ENCODE results near the gene SLC6A9. TPM values are rescaled to one million over a fixed set of nuclear protein-coding genes. Genes with fewer than 3 reads are reported as not detected.

Gene SLC6A9
- total RNA-seq, 1 experiment from 2014 or later = 12.8 TPM

DNA sequence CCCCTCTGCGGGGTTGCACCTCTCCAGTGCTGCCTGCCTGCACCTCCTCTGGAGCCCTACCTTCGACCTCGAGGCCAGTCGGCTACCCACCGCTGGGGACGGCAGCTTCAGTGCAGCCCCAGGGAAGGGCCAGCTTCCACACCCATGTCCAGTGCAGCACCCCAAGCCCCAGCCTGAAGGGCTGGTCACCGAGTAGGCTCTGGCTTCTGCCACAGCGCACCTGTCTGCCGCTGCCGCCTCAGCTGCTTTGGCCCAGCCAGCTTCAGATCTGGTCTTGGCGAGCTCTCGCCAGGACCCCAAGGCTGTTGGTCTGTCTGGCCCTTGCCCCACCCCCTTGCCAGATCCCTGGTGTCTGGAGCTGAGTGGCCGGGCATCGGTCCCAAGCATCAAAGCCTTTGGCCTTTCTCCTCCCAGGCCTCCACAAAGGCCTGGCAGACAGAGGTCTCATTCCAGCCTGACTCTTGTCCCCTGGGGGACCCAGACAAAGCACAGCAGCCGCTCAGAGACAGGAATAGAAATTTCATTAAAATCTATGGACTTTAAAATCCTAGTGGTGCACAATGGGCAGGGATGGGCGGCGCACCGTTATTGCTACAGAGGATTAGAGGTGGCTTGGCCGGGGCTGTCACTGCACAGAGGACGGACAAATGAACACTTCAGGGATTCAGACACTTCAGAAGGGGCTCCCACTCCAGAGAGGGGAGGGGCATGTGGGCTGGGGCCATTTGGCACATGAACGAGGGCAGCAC is 35.1 kb downstream of the SLC6A9 start:
- RAD21 ChIA-PET (ENCODE audit: low non-redundant PET in 1 of 2, low total read pairs in 2 of 2, uncharacterized antibody in 2 of 2, unreplicated experiment in 2 of 2) = no interaction called here
- H3K27ac ChIP-seq (ENCODE audit: low read depth, low read length) = no peak overlapping the region
- H2AFZ ChIP-seq (ENCODE audit: low read depth, low read length, poor library complexity, severe bottlenecking) = no peak overlapping the region
- no peak for TF ChIP-seq SP1 (IDR thresholded peaks at IDR 0.05; ENCODE audit: low read depth)
- TF ChIP-seq POLR2AphosphoS5 (IDR thresholded peaks at IDR 0.05; ENCODE audit: low read depth, low read length) = no peak
- no peak for TF ChIP-seq CTCF (IDR thresholded peaks at IDR 0.05 in 2 of 3, conservative IDR thresholded peaks at IDR 0.05 in 1 of 3; ENCODE audit: borderline replicate concordance in 1 of 3, insufficient read depth in 1 of 3, low read depth in 2 of 3, low read length in 2 of 3)
- no peak for TF ChIP-seq POLR2A (IDR thresholded peaks at IDR 0.05; ENCODE audit: borderline replicate concordance, extremely low read depth, insufficient read depth, insufficient read length)
- no peak for TF ChIP-seq CEBPB (IDR thresholded peaks at IDR 0.05; ENCODE audit: low read depth)
- no peak for TF ChIP-seq FOSL1 (IDR thresholded peaks at IDR 0.05; ENCODE audit: low read depth)
- no peak for TF ChIP-seq ELF1 (IDR thresholded peaks at IDR 0.05; ENCODE audit: borderline replicate concordance, low read depth)
- no peak for TF ChIP-seq CBX3 (IDR thresholded peaks at IDR 0.05; ENCODE audit: low read depth)
- TF ChIP-seq ZFX (IDR thresholded peaks at IDR 0.05) = no peak
- TF ChIP-seq YY1 (IDR thresholded peaks at IDR 0.05; ENCODE audit: extremely low read depth, insufficient replicate concordance, low read depth, low read length) = no peak
- TF ChIP-seq EZH2 (IDR thresholded peaks at IDR 0.05) = no peak
- TF ChIP-seq EGR1 (IDR thresholded peaks at IDR 0.05; ENCODE audit: low read depth) = no peak
- no peak overlapping the region for H3K9ac ChIP-seq (ENCODE audit: low read length)
- POLR2A ChIA-PET = no interaction called here
- no peak overlapping the region for H3K4me2 ChIP-seq (ENCODE audit: low read length)
- no peaks in the 10 kb centered on the region for H3K36me3 ChIP-seq (ENCODE audit: control insufficient read depth in 1 of 2, insufficient read depth in 2 of 2, low read length in 2 of 2)
- no peak overlapping the region for H3K4me3 ChIP-seq (replicated peaks in 1 of 2; ENCODE audit: low read depth in 1 of 2, low read length in 2 of 2)
- H3K4me1 ChIP-seq (ENCODE audit: control insufficient read depth in 1 of 2, insufficient read depth in 2 of 2, low read length in 2 of 2) = peaks cover 5 to 29% of the 10 kb centered on the region in 2 experiments; a peak in 3 of 4 replicates
- H3K27me3 ChIP-seq (ENCODE audit: insufficient read depth, low read length) = no peaks in the 10 kb centered on the region
- no peaks in the 10 kb centered on the region for H3K9me3 ChIP-seq (ENCODE audit: control insufficient read depth in 1 of 2, insufficient read depth in 1 of 2, low read depth in 1 of 2, low read length in 2 of 2)
- no peaks in the 10 kb centered on the region for H3K79me2 ChIP-seq (ENCODE audit: insufficient read depth, low read length)
- CTCF ChIA-PET = interaction anchor here (1.4 to 1.9 kb wide), 2 partner anchors 9 to 40 kb away, joined by 7 read pairs; no protein-coding TSS in a partner anchor
- DNase-seq (ENCODE audit: low read depth, low spot score) = no peak
- H3K9me2 ChIP-seq (ENCODE audit: insufficient read depth) = no peaks in the 10 kb centered on the region
- no TSS peak for BruUV-seq (replicated peaks)
- H4K20me1 ChIP-seq (ENCODE audit: insufficient read depth) = no peaks in the 10 kb centered on the region
- ATAC-seq = no peak
- intact Hi-C loops (cut with micrococcal nuclease) = loop anchor here (2.0 kb wide), 1 partner anchor 51 kb away; no protein-coding TSS in a partner anchor

Data from HCT116 (cell line).